HepG2 (cell line): ENCODE data around the gene SHISA7. TPM values are rescaled to one million over a fixed set of nuclear protein-coding genes. Genes with fewer than 3 reads are reported as not detected.

Source experiments
- CAMTA2 ChIP-seq: sonication (generic); formaldehyde crosslinking; IDR thresholded peaks from 2 replicates; pipeline ENCODE4 v1.4.0; 2020; ENCODE audit warnings: mild to moderate bottlenecking, missing genetic modification reagents, borderline replicate concordance
- DZIP1 ChIP-seq: sonication (generic); formaldehyde crosslinking; IDR thresholded peaks from 2 replicates; pipeline ENCODE4 v1.5.0; 2020; ENCODE audit warnings: mild to moderate bottlenecking, missing genetic modification reagents
- HOXA5 ChIP-seq: sonication (generic); formaldehyde crosslinking; IDR thresholded peaks from 2 replicates; pipeline ENCODE4 v1.4.0; 2020; ENCODE audit warnings: missing genetic modification reagents
- HOXD1 ChIP-seq: sonication (generic); formaldehyde crosslinking; IDR thresholded peaks from 2 replicates; pipeline ENCODE4 v1.5.0; 2020; ENCODE audit warnings: missing genetic modification reagents
- IRF9 ChIP-seq: sonication (generic); formaldehyde crosslinking; IDR thresholded peaks from 2 replicates; pipeline ENCODE4 v1.8.0; 2022; ENCODE audit warnings: missing genetic modification reagents, mild to moderate bottlenecking, borderline replicate concordance
- NR1H2 ChIP-seq: sonication (generic); formaldehyde crosslinking; IDR thresholded peaks from 2 replicates; pipeline ENCODE4 v1.8.1; 2022; ENCODE audit warnings: low read depth, missing genetic modification reagents, borderline replicate concordance
- PCBP1 ChIP-seq: fragments of 200-400 bp; formaldehyde crosslinking; IDR thresholded peaks from 2 replicates; pipeline ENCODE4 v1.6.1; 2017; ENCODE audit warnings: mild to moderate bottlenecking, low read depth, low read length, borderline replicate concordance
- XRCC5 ChIP-seq: fragments of 200-400 bp; formaldehyde crosslinking; optimal IDR thresholded peaks from 2 replicates; pipeline ENCODE3; 2017; ENCODE audit warnings: mild to moderate bottlenecking, low read length
- YY1 ChIP-seq: IDR thresholded peaks from 2 replicates; pipeline ENCODE4 v1.6.1; 2011; ENCODE audit warnings: low read length, low read depth, moderate library complexity, mild to moderate bottlenecking; ENCODE audit not compliant: insufficient read depth, insufficient replicate concordance
- ZBTB39 ChIP-seq: sonication (generic); formaldehyde crosslinking; IDR thresholded peaks from 2 replicates; pipeline ENCODE4 v1.5.0; 2020; ENCODE audit warnings: missing genetic modification reagents
- ZBTB46 ChIP-seq: sonication (generic); formaldehyde crosslinking; IDR thresholded peaks from 2 replicates; pipeline ENCODE4 v1.4.0; 2020; ENCODE audit warnings: mild to moderate bottlenecking, missing genetic modification reagents, borderline replicate concordance
- ZBTB7B ChIP-seq: sonication (generic); formaldehyde crosslinking; IDR thresholded peaks from 2 replicates; pipeline ENCODE4 v1.4.0; 2020; ENCODE audit warnings: missing genetic modification reagents
- ZNF530 ChIP-seq: sonication (generic); formaldehyde crosslinking; IDR thresholded peaks from 2 replicates; pipeline ENCODE4 v1.5.0; 2020; ENCODE audit warnings: low read depth, mild to moderate bottlenecking, missing genetic modification reagents
- ZNF589 ChIP-seq: sonication (generic); formaldehyde crosslinking; conservative IDR thresholded peaks from 2 replicates; pipeline ENCODE4 v1.8.0; 2022; ENCODE audit warnings: mild to moderate bottlenecking, moderate library complexity, missing genetic modification reagents
- ZNF678 ChIP-seq: sonication (generic); formaldehyde crosslinking; IDR thresholded peaks from 2 replicates; pipeline ENCODE4 v1.4.0; 2020; ENCODE audit warnings: mild to moderate bottlenecking, missing genetic modification reagents
- ZNF687 ChIP-seq: sonication (generic); formaldehyde crosslinking; IDR thresholded peaks from 2 replicates; pipeline ENCODE4 v1.5.1; 2020; ENCODE audit warnings: mild to moderate bottlenecking, missing genetic modification reagents, moderate library complexity
- ZNF891 ChIP-seq: sonication (generic); formaldehyde crosslinking; IDR thresholded peaks from 2 replicates; pipeline ENCODE4 v1.5.0; 2020; ENCODE audit warnings: mild to moderate bottlenecking, missing genetic modification reagents
- polyA plus RNA-seq, 8 experiments: library from polyadenylated mRNA; depleted of rRNA in 3 of 8; stranded (reverse) in 7 of 8; unstranded in 1 of 8; fragments of >200 nt; fragmentation: Illumina TruSeq in 4 of 8; extraction: Trizol in 4 of 8; gene quantifications; 2 replicates each; pipeline versions ENCODE4 v1.2.1 to v1.2.3, GENCODE V29; 2011 to 2016; ENCODE audit warnings: low read depth in 4 of 8, missing spikeins in 1 of 8, mixed read lengths in 1 of 8; ENCODE audit not compliant: insufficient read depth in 1 of 8
- total RNA-seq, 5 experiments: library from RNA; depleted of rRNA; stranded (reverse); fragments of >200 nt; fragmentation: Illumina TruSeq; extraction: Trizol; gene quantifications; 2 replicates each; pipeline ENCODE4 v1.2.3, GENCODE V29; 2016; ENCODE audit warnings: low read depth in 1 of 5

The SHISA7 gene
- total and polyA plus RNA-seq, 2 of the 13 experiments (the other 11 are each of a cell fraction or from before 2014, with no cell fraction given) = not detected

GRCh38 chr19:55386493-55386971 lies 56.6 kb downstream of the SHISA7 start (continued):
- TF ChIP-seq DZIP1 (CRISPR knock-in tag) (no peak), ZBTB46 (no peak), ZBTB7B (CRISPR knock-in tag) (no peak), NR1H2 (CRISPR knock-in tag) (no peak), ZNF891 (no peak), PCBP1 (no peak), CAMTA2 (no peak), ZNF687 (CRISPR knock-in tag) (peak; percentile 37), YY1 (no peak), ZNF530 (CRISPR knock-in tag) (no peak), XRCC5 (no peak), HOXA5 (CRISPR knock-in tag) (0 out of 2 replicates have a peak, but pooled peaks have one; percentile 10), ZBTB39 (CRISPR knock-in tag) (no peak), IRF9 (CRISPR knock-in tag) (no peak), HOXD1 (0 out of 2 replicates have a peak, but pooled peaks have one; percentile 14), ZNF678 (CRISPR knock-in tag) (0 out of 2 replicates have a peak, but pooled peaks have one; percentile 73), ZNF589 (CRISPR knock-in tag) (no peak)
